Peyer's patch (tissue), 4 donors: ENCODE results near the gene RNH1. TPM values are rescaled to one million over a fixed set of nuclear protein-coding genes. Genes with fewer than 3 reads are reported as not detected.
"Not testable (repeated sequence)": the region's sequence is repeated elsewhere in the genome, so short reads cannot be mapped to it uniquely, and the experiment has no call there.

Experiments used
- DNase-seq, 3 donors: peaks; one replicate each; pipeline ENCODE4 v3.0.0-alpha.2; 2017 to 2019
- H3K27ac ChIP-seq, 4 donors: fragments of 200-600 bp; sonication (generic); one replicate each; pipeline ENCODE4 v1.5.1; 2016 to 2019
- H3K27me3 ChIP-seq, 2 donors: fragments of 200-600 bp; sonication (generic); one replicate each; pipeline ENCODE4 v1.5.1; 2019
- H3K36me3 ChIP-seq, 3 donors: fragments of 200-600 bp; sonication (generic); one replicate each; pipeline ENCODE4 v1.5.1; 2016 to 2019
- H3K4me1 ChIP-seq, 4 donors: fragments of 200-600 bp; sonication (generic); one replicate each; pipeline ENCODE4 v1.5.1; 2016 to 2019
- H3K4me3 ChIP-seq, 4 donors: fragments of 200-600 bp; sonication (generic); 1 replicate in 3 of 4; 2 replicates in 1 of 4; pipeline ENCODE4 v1.5.1; 2016 to 2019; ENCODE audit warnings: mild to moderate bottlenecking in 1 of 4
- H3K9me3 ChIP-seq, 4 donors: fragments of 200-600 bp; sonication (generic); one replicate each; pipeline ENCODE4 v1.5.1; 2016 to 2019; ENCODE audit warnings: mild to moderate bottlenecking in 1 of 4
- CTCF ChIP-seq, 6 experiments: fragments of 450-650 bp in 4 of 6; fragments of 200-600 bp in 2 of 6; sonication (generic) in 1 of 6; IDR thresholded peaks; one replicate each; pipeline ENCODE4 v1.5.1; 2017 to 2019; ENCODE audit warnings: antibody characterized with exemption in 6 of 6, mild to moderate bottlenecking in 3 of 6, moderate library complexity in 1 of 6
- POLR2A ChIP-seq, 2 donors: fragments of 450-650 bp; IDR thresholded peaks; one replicate each; pipeline ENCODE4 v1.5.1; 2017; ENCODE audit warnings: antibody characterized with exemption in 2 of 2, mild to moderate bottlenecking in 2 of 2, moderate library complexity in 2 of 2
- total RNA-seq, 4 donors: library from RNA; depleted of rRNA; stranded (reverse); fragments of >200 nt; gene quantifications; one replicate each; pipeline ENCODE4 v1.1.0, GENCODE V29; 2016

RNH1 gene
- total RNA-seq, 4 donors from 2014 or later = 130 to 157 (median 137) TPM

GRCh38 chr11:473415-473814 is 33.6 kb downstream of the RNH1 start:
- no peak for DNase-seq
- no peaks in the 10 kb centered on the region for H3K9me3 ChIP-seq
- H3K27ac ChIP-seq = no peak overlapping the region
- H3K36me3 ChIP-seq = no peaks in the 10 kb centered on the region
- H3K4me1 ChIP-seq = peaks cover 0 to 13% (median 0%) of the 10 kb centered on the region in 4 donors
- TF ChIP-seq CTCF (IDR thresholded peaks at IDR 0.05) (no peak), POLR2A (IDR thresholded peaks at IDR 0.05) (no peak)
- H3K27me3 ChIP-seq = no peaks in the 10 kb centered on the region
- no peak overlapping the region for H3K4me3 ChIP-seq

GRCh38 chr11:472816-473215 is 34.2 kb downstream of the RNH1 start:
- TF ChIP-seq POLR2A (IDR thresholded peaks at IDR 0.05) (no peak), CTCF (IDR thresholded peaks at IDR 0.05) (no peak)
- peaks cover 0 to 13% (median 0%) of the 10 kb centered on the region in 4 donors for H3K4me1 ChIP-seq
- no peaks in the 10 kb centered on the region for H3K9me3 ChIP-seq
- DNase-seq = no peak
- no peaks in the 10 kb centered on the region for H3K27me3 ChIP-seq
- H3K4me3 ChIP-seq = no peak overlapping the region
- no peak overlapping the region for H3K27ac ChIP-seq
- H3K36me3 ChIP-seq = no peaks in the 10 kb centered on the region

GRCh38 chr11:472272-472671 is 34.8 kb downstream of the RNH1 start:
- Histone ChIP-seq H3K4me1 (peaks cover 0 to 13% (median 0%) of the 10 kb centered on the region in 4 donors), H3K9me3 (no peaks in the 10 kb centered on the region), H3K27ac (no peak overlapping the region), H3K27me3 (no peaks in the 10 kb centered on the region), H3K36me3 (no peaks in the 10 kb centered on the region), H3K4me3 (no peak overlapping the region)
- no peak for TF ChIP-seq CTCF (IDR thresholded peaks at IDR 0.05)
- TF ChIP-seq POLR2A (IDR thresholded peaks at IDR 0.05) = no peak
- DNase-seq = no peak

GRCh38 chr11:471468-472145 is 35.4 kb downstream of the RNH1 start:
- Histone ChIP-seq H3K27me3 (no peaks in the 10 kb centered on the region), H3K9me3 (no peaks in the 10 kb centered on the region), H3K36me3 (no peaks in the 10 kb centered on the region), H3K27ac (no peak overlapping the region), H3K4me1 (peaks cover 0 to 13% (median 0%) of the 10 kb centered on the region in 4 donors), H3K4me3 (no peak overlapping the region)
- no peak for DNase-seq
- TF ChIP-seq POLR2A (IDR thresholded peaks at IDR 0.05) (no peak), CTCF (IDR thresholded peaks at IDR 0.05) (no peak)

- peak overlapping the region in 2 of 4 donors; percentile 36 to 37 for H3K4me3 ChIP-seq
- no peaks in the 10 kb centered on the region for H3K9me3 ChIP-seq
Observed at GRCh38 chr11:469684-470560, 37.1 kb downstream of the RNH1 start.

GRCh38 chr11:469026-469683 is 37.9 kb downstream of the RNH1 start:
- H3K36me3 ChIP-seq, H3K27me3 ChIP-seq, H3K9me3 ChIP-seq, DNase-seq: not testable (repeated sequence)
- Histone ChIP-seq H3K4me1 (peaks cover 0 to 13% (median 0%) of the 10 kb centered on the region in 4 donors), H3K4me3 (peak overlapping the region in 2 of 4 donors; percentile 36 to 37), H3K27ac (peak overlapping the region; percentile 52 to 77 (median 63))

More at GRCh38 chr11:469684-470560, 37.1 kb downstream of the RNH1 start:
- H3K27me3 ChIP-seq = no peaks in the 10 kb centered on the region
- peak in 1 of 3 donors; percentile 68 for DNase-seq
- peak in 3 of 6 experiments; percentile 37 to 39 (median 38) for TF ChIP-seq CTCF (IDR thresholded peaks at IDR 0.05)
- TF ChIP-seq POLR2A (IDR thresholded peaks at IDR 0.05) = no peak
- peak overlapping the region; percentile 52 to 77 (median 63) for H3K27ac ChIP-seq
- H3K36me3 ChIP-seq = peaks cover 0 to 4% (median 0%) of the 10 kb centered on the region in 3 donors
- H3K4me1 ChIP-seq = peaks cover 0 to 13% (median 0%) of the 10 kb centered on the region in 4 donors
